Mesodermal cell (in vitro differentiated cells): Measurements from ENCODE around the gene STAG1.
"Not testable (repeated sequence)": the region's sequence is repeated elsewhere in the genome, so short reads cannot be mapped to it uniquely, and the experiment has no call there.

ENCODE experiments used
- H3K27ac ChIP-seq: 2 replicates; pipeline ENCODE4 v1.7.0; 2013; ENCODE audit warnings: mild to moderate bottlenecking, low read depth, low read length, moderate library complexity; ENCODE audit not compliant: severe bottlenecking
- H3K36me3 ChIP-seq: 2 replicates; pipeline ENCODE4 v1.7.1; 2013; ENCODE audit warnings: mild to moderate bottlenecking, low read length, moderate library complexity; ENCODE audit not compliant: control insufficient read depth, insufficient read depth
- H3K4me1 ChIP-seq: one replicate; pipeline ENCODE4 v1.7.1; 2013; ENCODE audit warnings: mild to moderate bottlenecking, low read length; ENCODE audit not compliant: insufficient read depth, control insufficient read depth, poor library complexity, severe bottlenecking
- H3K4me3 ChIP-seq: 2 replicates; pipeline ENCODE4 v1.7.0; 2013; ENCODE audit warnings: low read length, control low read depth, mild to moderate bottlenecking; ENCODE audit not compliant: insufficient read depth, poor library complexity, severe bottlenecking; ENCODE audit errors: extremely low read depth
- H3K9me3 ChIP-seq: 2 replicates; pipeline ENCODE4 v1.7.1; 2013; ENCODE audit warnings: mild to moderate bottlenecking, low read length, moderate library complexity; ENCODE audit not compliant: control insufficient read depth
- WGBS, 2 experiments: methylation state at CpG; one replicate each; pipeline ENCODE4 v1.1.5; 2013; ENCODE audit warnings: missing lambda C conversion rate in 2 of 2; ENCODE audit not compliant: insufficient coverage in 2 of 2; 5-methylcytosine and 5-hydroxymethylcytosine counted together

STAG1 gene

DNA sequence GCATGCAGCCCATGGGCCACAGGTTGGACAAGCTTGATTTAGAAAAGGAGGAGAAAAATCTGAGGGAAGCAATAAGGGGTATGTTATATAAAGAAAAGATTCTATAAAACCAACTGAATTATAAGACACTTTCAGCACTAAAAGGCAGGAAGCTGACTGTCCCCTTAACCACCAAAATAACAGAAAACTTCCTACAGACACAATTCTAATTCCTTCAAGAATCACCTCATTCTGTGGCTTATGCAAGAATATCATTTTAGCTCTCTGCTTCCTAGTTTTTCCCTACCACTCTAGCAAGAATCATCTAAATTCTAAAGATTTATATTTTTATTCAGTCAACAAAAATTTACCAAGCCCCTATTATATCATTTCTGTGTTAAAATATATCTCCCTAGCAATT lies 6.3 kb downstream of the STAG1 start:
- Histone ChIP-seq H3K9me3 (no peaks in the 10 kb centered on the region), H3K36me3 (no peaks in the 10 kb centered on the region), H3K4me1 (peaks cover 15% of the 10 kb centered on the region)

GRCh38 chr3:136741063-136741462 lies 11.1 kb downstream of the STAG1 start:
- Histone ChIP-seq H3K36me3 (peaks cover 8% of the 10 kb centered on the region), H3K4me1 (no peaks in the 10 kb centered on the region), H3K27ac (no peak overlapping the region), H3K9me3 (no peaks in the 10 kb centered on the region), H3K4me3 (no peak overlapping the region)
- 96 to 100% methylated on average over 2 of the region's 2 CpGs for WGBS, 2 experiments

More for the DNA sequence above, 6.3 kb downstream of the STAG1 start:
- no peak overlapping the region for H3K27ac ChIP-seq
- H3K4me3 ChIP-seq = no peak overlapping the region

DNA sequence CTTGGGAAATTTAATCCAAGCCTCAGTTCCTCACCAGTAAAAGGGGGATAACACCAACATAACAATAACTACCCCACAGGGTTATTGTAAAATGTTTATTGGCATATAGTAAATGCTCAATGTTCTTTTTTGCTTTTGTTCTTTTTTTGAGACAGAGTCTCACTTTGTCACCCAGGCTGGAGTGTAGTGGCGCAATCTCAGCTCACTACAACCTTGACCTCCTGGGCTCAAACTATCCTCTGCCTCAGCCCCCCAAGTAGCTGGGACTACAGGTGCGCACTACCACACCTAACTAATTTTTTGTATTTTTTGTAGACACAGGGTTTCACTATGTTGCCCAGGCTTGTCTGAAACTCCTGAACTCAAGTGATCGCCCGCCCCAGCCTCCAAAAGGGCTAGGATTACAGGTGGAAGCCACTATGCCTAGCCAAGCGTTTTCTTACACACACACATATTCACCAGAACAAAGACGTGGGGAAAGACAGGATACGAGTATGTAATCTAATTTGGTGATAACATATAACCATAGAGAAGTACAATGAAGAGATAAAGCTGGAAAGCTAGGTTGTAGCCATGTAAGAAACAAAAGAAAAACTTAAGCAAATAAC lies 11.7 kb downstream of the STAG1 start:
- Histone ChIP-seq H3K4me1 (no peaks in the 10 kb centered on the region), H3K27ac (no peak overlapping the region), H3K9me3 (no peaks in the 10 kb centered on the region), H3K4me3 (no peak overlapping the region), H3K36me3 (peaks cover 10% of the 10 kb centered on the region)
- WGBS, 2 experiments = 89 to 90% methylated on average over 2 to 3 of the region's 7 CpGs

GRCh38 chr3:136736950-136737349 lies 15.2 kb downstream of the STAG1 start:
- H3K4me3 ChIP-seq, H3K4me1 ChIP-seq, H3K36me3 ChIP-seq, H3K27ac ChIP-seq, H3K9me3 ChIP-seq: not testable (repeated sequence)
- WGBS, 2 experiments = 89 to 91% methylated on average over 3 to 4 of the region's 8 CpGs

DNA sequence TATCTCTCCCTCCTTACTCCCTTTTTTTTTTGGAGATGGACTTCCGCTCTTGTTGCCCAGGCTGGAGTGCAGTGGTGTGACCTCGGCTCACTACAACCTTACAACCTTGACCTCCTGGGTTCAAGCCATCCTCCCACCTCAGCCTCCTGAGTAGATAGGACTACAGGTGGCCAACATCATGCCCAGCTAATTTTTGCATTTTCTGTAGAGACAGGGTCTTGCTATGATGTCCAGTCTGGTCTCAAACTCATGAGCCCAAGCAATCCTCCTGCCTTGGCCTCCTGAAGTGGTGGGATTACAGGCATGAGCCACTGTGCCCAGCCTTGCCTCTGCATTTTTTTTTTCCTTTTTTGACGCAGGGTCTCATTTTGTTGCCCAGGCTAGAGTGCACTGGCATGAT lies 17.1 kb downstream of the STAG1 start:
- Histone ChIP-seq H3K9me3 (no peaks in the 10 kb centered on the region), H3K4me3 (no peak overlapping the region), H3K27ac (no peak overlapping the region), H3K36me3 (peaks cover 10% of the 10 kb centered on the region), H3K4me1 (no peaks in the 10 kb centered on the region)
- WGBS, 2 experiments = 95 to 98% methylated on average over 3 of the region's 3 CpGs

GRCh38 chr3:136734382-136735070 lies 17.7 kb downstream of the STAG1 start:
- H3K9me3 ChIP-seq = no peaks in the 10 kb centered on the region
- H3K4me3 ChIP-seq = no peak overlapping the region
- WGBS, 2 experiments = 94% methylated on average over 2 of the region's 3 CpGs; no CpG with 5 or more reads in 1 of the 2 experiments

DNA sequence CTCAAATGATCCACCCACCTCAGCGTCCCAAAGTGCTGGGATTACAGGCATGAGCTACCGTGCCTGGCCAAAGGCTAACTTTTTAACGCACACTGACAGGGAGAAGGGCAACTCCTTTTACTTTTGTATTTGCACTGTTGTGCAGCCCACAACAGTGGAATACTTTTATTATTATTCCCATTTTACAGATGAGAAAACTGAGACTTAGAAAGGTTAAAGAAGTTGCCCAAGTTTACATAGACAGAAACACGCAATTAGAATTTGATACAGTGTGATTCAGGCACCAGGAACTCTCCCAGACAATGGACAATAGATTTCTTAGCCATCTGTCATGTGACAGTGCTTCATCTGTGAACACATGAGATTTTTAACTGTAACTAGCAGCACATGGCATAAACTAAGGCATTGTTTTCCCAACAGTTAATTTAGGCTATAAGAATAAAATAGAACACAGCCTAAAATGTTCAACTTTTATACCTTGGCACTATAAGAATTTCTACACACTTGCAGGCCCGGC lies 18.8 kb downstream of the STAG1 start:
- Histone ChIP-seq H3K4me1 (no peaks in the 10 kb centered on the region), H3K36me3 (peaks cover 10% of the 10 kb centered on the region), H3K9me3 (no peaks in the 10 kb centered on the region), H3K4me3 (no peak overlapping the region), H3K27ac (no peak overlapping the region)
- WGBS, 2 experiments = 90 to 95% methylated on average over 4 of the region's 5 CpGs

More at GRCh38 chr3:136734382-136735070, 17.7 kb downstream of the STAG1 start:
- Histone ChIP-seq H3K36me3 (peaks cover 10% of the 10 kb centered on the region), H3K27ac (no peak overlapping the region), H3K4me1 (no peaks in the 10 kb centered on the region)

- H3K9me3 ChIP-seq = no peaks in the 10 kb centered on the region
- H3K4me1 ChIP-seq = no peaks in the 10 kb centered on the region
- H3K27ac ChIP-seq = no peak overlapping the region
- peaks cover 4% of the 10 kb centered on the region for H3K36me3 ChIP-seq
- H3K4me3 ChIP-seq = no peak overlapping the region
- 76 to 100% methylated on average over 2 to 3 of the region's 4 CpGs for WGBS, 2 experiments
These were observed 20.8 kb downstream of the STAG1 start for GRCh38 chr3:136731274-136731884.

GRCh38 chr3:136730595-136731273 lies 21.4 kb downstream of the STAG1 start:
- no peak overlapping the region for H3K4me3 ChIP-seq
- H3K36me3 ChIP-seq = no peaks in the 10 kb centered on the region
- no peaks in the 10 kb centered on the region for H3K4me1 ChIP-seq
- no peak overlapping the region for H3K27ac ChIP-seq
- no peaks in the 10 kb centered on the region for H3K9me3 ChIP-seq

GRCh38 chr3:136728918-136729317 lies 23.3 kb downstream of the STAG1 start:
- Histone ChIP-seq H3K4me1 (no peaks in the 10 kb centered on the region), H3K27ac (no peak overlapping the region), H3K36me3 (no peaks in the 10 kb centered on the region), H3K9me3 (no peaks in the 10 kb centered on the region), H3K4me3 (no peak overlapping the region)
- 56 to 64% methylated on average over 3 to 6 of the region's 6 CpGs for WGBS, 2 experiments
